ENCODE results near the gene MAP2K5.

GRCh38 chr15:67836955-67837354, 294.5 kb downstream of the MAP2K5 start:
- TF ChIP-seq GATA2 (IDR thresholded peaks at IDR 0.05; ENCODE audit: low read depth, low read length), result no peak
- no peak for TF ChIP-seq GATA3 (IDR thresholded peaks at IDR 0.05; ENCODE audit: low read depth, low read length)

Measured in SH-SY5Y (cell line).